ENCODE measurements around the gene TACR1.

TACR1 gene

GRCh38 chr2:75003276-75003675 lies 196.0 kb downstream of the TACR1 start:
- no peak for TF ChIP-seq PAX5 (IDR thresholded peaks at IDR 0.05; ENCODE audit: insufficient read depth, low read length, severe bottlenecking)
- TF ChIP-seq POU2F2 (IDR thresholded peaks at IDR 0.05; ENCODE audit: low read depth, low read length): no peak
- no peak for TF ChIP-seq SPI1 (IDR thresholded peaks at IDR 0.05; ENCODE audit: low read depth, low read length)
- TF ChIP-seq POLR2A (IDR thresholded peaks at IDR 0.05; ENCODE audit: low read depth, low read length): no peak
- TF ChIP-seq TAF1 (IDR thresholded peaks at IDR 0.05; ENCODE audit: low read depth, low read length): no peak
- TF ChIP-seq POLR2AphosphoS5 (IDR thresholded peaks at IDR 0.05; ENCODE audit: low read depth, low read length): no peak
- no peak for DNase-seq (ENCODE audit: insufficient read length, low spot score)
- FAIRE-seq: no peak

GRCh38 chr2:75002007-75002406 lies 197.3 kb downstream of the TACR1 start:
- DNase-seq (ENCODE audit: insufficient read length, low spot score): no peak
- no peak for FAIRE-seq
- no peak for TF ChIP-seq POU2F2 (IDR thresholded peaks at IDR 0.05; ENCODE audit: low read depth, low read length)
- TF ChIP-seq TAF1 (IDR thresholded peaks at IDR 0.05; ENCODE audit: low read depth, low read length): no peak
- TF ChIP-seq POLR2AphosphoS5 (IDR thresholded peaks at IDR 0.05; ENCODE audit: low read depth, low read length): no peak
- no peak for TF ChIP-seq SPI1 (IDR thresholded peaks at IDR 0.05; ENCODE audit: low read depth, low read length)
- TF ChIP-seq PAX5 (IDR thresholded peaks at IDR 0.05; ENCODE audit: insufficient read depth, low read length, severe bottlenecking): no peak
- TF ChIP-seq POLR2A (IDR thresholded peaks at IDR 0.05; ENCODE audit: low read depth, low read length): no peak

GRCh38 chr2:74999468-74999867 lies 199.9 kb downstream of the TACR1 start:
- no peak for DNase-seq (ENCODE audit: insufficient read length, low spot score)
- FAIRE-seq: no peak
- no peak for TF ChIP-seq POLR2A (IDR thresholded peaks at IDR 0.05; ENCODE audit: low read depth, low read length)
- no peak for TF ChIP-seq POU2F2 (IDR thresholded peaks at IDR 0.05; ENCODE audit: low read depth, low read length)
- no peak for TF ChIP-seq POLR2AphosphoS5 (IDR thresholded peaks at IDR 0.05; ENCODE audit: low read depth, low read length)
- no peak for TF ChIP-seq PAX5 (IDR thresholded peaks at IDR 0.05; ENCODE audit: insufficient read depth, low read length, severe bottlenecking)
- TF ChIP-seq TAF1 (IDR thresholded peaks at IDR 0.05; ENCODE audit: low read depth, low read length): no peak
- TF ChIP-seq SPI1 (IDR thresholded peaks at IDR 0.05; ENCODE audit: low read depth, low read length): no peak
